Activated CD8-positive, alpha-beta memory T cell treated with anti-CD3 and anti-CD28 coated beads for 48 hours (primary cell): ENCODE data around the gene RASA2.

Experiments
- DNase-seq, 3 experiments: peaks; one replicate each; pipeline ENCODE4 v3.0.0-alpha.2; 2020; ENCODE audit warnings: low read depth in 2 of 3, low spot score in 2 of 3

Gene RASA2

GRCh38 chr3:141486746-141487520, at the start of gene RASA2:
Gene RASA2, plus strand, starts transcription at chr3:141487027. Its CDS starts 57 bp downstream, at chr3:141487084.
- peak; percentile 44 to 63 (median 52) for DNase-seq

GRCh38 chr3:141439589-141439988, 47.2 kb upstream of the RASA2 start:
- DNase-seq, result no peak

- no peak for DNase-seq
Measured at GRCh38 chr3:141440942-141441341, 45.9 kb upstream of the RASA2 start.

GRCh38 chr3:141441381-141442364, 45.2 kb upstream of the RASA2 start:
- peak; percentile 43 to 66 (median 49) for DNase-seq

- no peak for DNase-seq
Measured at GRCh38 chr3:141442446-141442845, 44.4 kb upstream of the RASA2 start.

- no peak for DNase-seq
Measured at GRCh38 chr3:141442914-141443313, 43.9 kb upstream of the RASA2 start.

- DNase-seq, result no peak
Measured at GRCh38 chr3:141444586-141445285, 42.1 kb upstream of the RASA2 start.

GRCh38 chr3:141445990-141446389, 40.8 kb upstream of the RASA2 start:
- no peak for DNase-seq

- DNase-seq, result no peak
Measured at GRCh38 chr3:141446737-141447136, 40.1 kb upstream of the RASA2 start.

GRCh38 chr3:141447383-141447782, 39.4 kb upstream of the RASA2 start:
- no peak for DNase-seq

GRCh38 chr3:141448606-141449220, 38.1 kb upstream of the RASA2 start:
- DNase-seq, result no peak

- DNase-seq, result no peak
Measured at GRCh38 chr3:141449424-141449823, 37.4 kb upstream of the RASA2 start.

GRCh38 chr3:141450727-141451375, 36.0 kb upstream of the RASA2 start:
- DNase-seq, result no peak

- DNase-seq, result no peak
Measured at GRCh38 chr3:141452045-141452444, 34.8 kb upstream of the RASA2 start.

GRCh38 chr3:141452773-141453172, 34.1 kb upstream of the RASA2 start:
- no peak for DNase-seq

- DNase-seq, result no peak
Measured at GRCh38 chr3:141454054-141454453, 32.8 kb upstream of the RASA2 start.

- no peak for DNase-seq
Measured at GRCh38 chr3:141454906-141455602, 31.8 kb upstream of the RASA2 start.

GRCh38 chr3:141455603-141456300, 31.1 kb upstream of the RASA2 start:
- no peak for DNase-seq

GRCh38 chr3:141456301-141456625, 30.6 kb upstream of the RASA2 start:
- no peak for DNase-seq
